ENCODE data around the gene RGS3. TPM values are rescaled to one million over a fixed set of nuclear protein-coding genes. Genes with fewer than 3 reads are reported as not detected.

RGS3 gene
- total RNA-seq, 4 donors from 2014 or later = 10.5 to 18.2 (median 12.8) TPM

GRCh38 chr9:113612216-113612747 is 148.8 kb downstream of the RGS3 start:
- intact Hi-C loops (cut with DNase I; ENCODE audit: low total_unique reads) = no loop called here
- no peak for DNase-seq (ENCODE audit: low spot score in 2 of 2)
- no peak overlapping the region for H3K4me3 ChIP-seq (ENCODE audit: low read depth, poor library complexity, severe bottlenecking)
- 82 to 91% methylated on average over 11 of the region's 11 CpGs for WGBS, 2 donors
- no peak for TF ChIP-seq POLR2A (IDR thresholded peaks at IDR 0.05)
- no peak for TF ChIP-seq CTCF (IDR thresholded peaks at IDR 0.05)

GRCh38 chr9:113612828-113613227 is 149.3 kb downstream of the RGS3 start:
- TF ChIP-seq POLR2A (IDR thresholded peaks at IDR 0.05) (no peak), CTCF (IDR thresholded peaks at IDR 0.05) (no peak)
- intact Hi-C loops (cut with DNase I; ENCODE audit: low total_unique reads) = no loop called here
- 85 to 88% methylated on average over 6 of the region's 6 CpGs for WGBS, 2 donors
- DNase-seq (ENCODE audit: low spot score in 2 of 2) = no peak
- H3K4me3 ChIP-seq (ENCODE audit: low read depth, poor library complexity, severe bottlenecking) = no peak overlapping the region

- no peak overlapping the region for H3K4me3 ChIP-seq (ENCODE audit: low read depth, poor library complexity, severe bottlenecking)
- intact Hi-C loops (cut with DNase I; ENCODE audit: low total_unique reads) = no loop called here
- 81 to 88% methylated on average over 6 of the region's 6 CpGs for WGBS, 2 donors
- no peak for TF ChIP-seq CTCF (IDR thresholded peaks at IDR 0.05)
- no peak for TF ChIP-seq POLR2A (IDR thresholded peaks at IDR 0.05)
- DNase-seq (ENCODE audit: low spot score in 2 of 2) = no peak
These were observed 150.4 kb downstream of the RGS3 start for GRCh38 chr9:113613815-113614413.

GRCh38 chr9:113614843-113615648 is 151.5 kb downstream of the RGS3 start:
- no peak for DNase-seq (ENCODE audit: low spot score in 2 of 2)
- intact Hi-C loops (cut with DNase I; ENCODE audit: low total_unique reads) = no loop called here
- H3K4me3 ChIP-seq (ENCODE audit: low read depth, poor library complexity, severe bottlenecking) = no peak overlapping the region
- TF ChIP-seq POLR2A (IDR thresholded peaks at IDR 0.05) (no peak), CTCF (IDR thresholded peaks at IDR 0.05) (no peak)
- WGBS, 2 donors = 40 to 41% methylated on average over 14 of the region's 14 CpGs

- no peak overlapping the region for H3K4me3 ChIP-seq (ENCODE audit: low read depth, poor library complexity, severe bottlenecking)
- 46 to 75% methylated on average over 12 to 14 of the region's 14 CpGs for WGBS, 2 donors
- TF ChIP-seq CTCF (IDR thresholded peaks at IDR 0.05) (no peak), POLR2A (IDR thresholded peaks at IDR 0.05) (no peak)
- intact Hi-C loops (cut with DNase I; ENCODE audit: low total_unique reads) = no loop called here
- no peak for DNase-seq (ENCODE audit: low spot score in 2 of 2)
These were observed 152.6 kb downstream of the RGS3 start for GRCh38 chr9:113616116-113616515.
